Measurements from ENCODE around the gene DRAM1.
"Not testable (repeated sequence)": the region's sequence is repeated elsewhere in the genome, so short reads cannot be mapped to it uniquely, and the experiment has no call there.

The DRAM1 gene, protein sequence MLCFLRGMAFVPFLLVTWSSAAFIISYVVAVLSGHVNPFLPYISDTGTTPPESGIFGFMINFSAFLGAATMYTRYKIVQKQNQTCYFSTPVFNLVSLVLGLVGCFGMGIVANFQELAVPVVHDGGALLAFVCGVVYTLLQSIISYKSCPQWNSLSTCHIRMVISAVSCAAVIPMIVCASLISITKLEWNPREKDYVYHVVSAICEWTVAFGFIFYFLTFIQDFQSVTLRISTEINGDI

DNA sequence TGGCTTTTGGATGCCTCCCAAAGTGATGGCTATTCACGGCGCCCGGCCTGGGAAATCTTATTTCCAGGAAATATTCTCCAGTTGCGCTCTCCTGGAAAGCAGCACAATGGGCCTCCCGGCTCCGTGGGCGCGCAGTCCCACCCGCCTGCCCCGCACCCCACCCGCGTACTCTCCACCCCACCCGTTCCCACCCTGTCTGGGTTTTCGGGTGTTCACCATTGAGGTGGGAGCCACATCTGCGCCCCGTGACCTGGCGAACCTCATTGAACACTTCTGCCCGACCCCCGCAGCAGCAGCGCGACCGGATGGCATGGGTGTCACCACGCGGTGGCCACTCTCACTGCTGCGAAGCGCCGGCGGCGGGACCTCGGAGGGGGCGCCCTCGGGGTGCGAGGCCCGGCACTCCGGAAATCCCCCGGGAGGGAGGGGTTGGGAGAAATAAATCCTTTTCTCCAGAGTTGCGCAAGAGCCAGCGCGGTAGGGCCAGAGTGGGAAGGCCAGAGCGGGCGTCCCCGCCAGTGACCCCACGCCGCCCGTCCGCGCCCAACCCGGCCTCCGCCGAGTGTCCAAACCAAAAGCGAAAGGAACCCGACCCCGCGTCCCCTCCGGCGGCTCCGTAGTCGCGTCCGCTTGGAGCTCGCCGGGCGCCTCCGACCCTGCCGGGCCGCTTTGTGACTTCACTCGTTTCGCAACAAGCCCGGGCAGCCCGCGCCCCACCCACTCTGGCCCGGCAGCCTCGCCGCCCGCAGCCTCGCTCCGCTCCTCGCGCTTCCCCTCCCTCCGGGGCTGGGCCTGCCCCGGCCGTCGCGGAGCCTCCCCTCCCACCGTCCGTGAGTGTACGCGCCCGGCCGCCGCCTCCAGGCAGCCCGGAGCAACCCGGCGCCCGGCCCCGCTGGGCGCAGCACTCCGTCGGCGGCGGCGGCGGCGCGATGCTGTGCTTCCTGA is at the start of gene DRAM1:
TSS of gene DRAM1 (plus strand) at position 720 of the 945 bp plus-strand sequence. CDS start at position 930, 210 bp downstream.
- peak; percentile 61 for DNase-seq

DNA sequence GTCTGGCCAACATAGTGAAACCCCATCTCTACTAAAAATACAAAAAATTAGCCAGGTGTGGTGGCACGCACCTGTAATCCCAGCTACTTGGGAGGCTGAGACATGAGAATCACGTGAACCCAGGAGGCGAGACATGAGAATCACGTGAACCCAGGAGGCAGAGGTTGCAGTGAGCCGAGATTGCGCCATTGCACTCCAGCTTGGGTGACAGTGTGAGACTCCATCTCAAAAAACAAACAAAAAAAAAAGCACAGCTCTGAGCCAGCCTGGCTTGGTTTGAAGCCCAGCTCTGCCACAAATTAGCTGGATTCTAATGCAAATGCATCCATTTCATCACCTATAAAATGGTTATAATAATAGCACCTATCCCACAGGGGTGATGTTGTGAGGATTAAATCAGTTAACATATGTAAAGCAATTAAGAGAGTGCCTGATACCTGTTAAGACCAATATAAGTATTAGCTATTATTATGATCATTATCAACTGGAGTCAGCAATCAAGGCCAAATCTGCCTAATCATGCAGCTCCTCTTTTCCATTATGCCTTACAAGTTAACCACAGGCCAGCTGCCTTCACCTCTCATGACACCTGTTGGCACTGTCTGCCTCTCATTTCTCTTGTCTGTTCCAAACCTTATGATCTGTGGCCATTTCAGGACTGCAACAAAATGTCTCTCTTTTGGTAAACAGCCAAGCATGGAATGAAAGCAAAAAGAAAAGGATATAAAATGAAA is 48.8 kb upstream of the DRAM1 start:
- DNase-seq: no peak

DNA sequence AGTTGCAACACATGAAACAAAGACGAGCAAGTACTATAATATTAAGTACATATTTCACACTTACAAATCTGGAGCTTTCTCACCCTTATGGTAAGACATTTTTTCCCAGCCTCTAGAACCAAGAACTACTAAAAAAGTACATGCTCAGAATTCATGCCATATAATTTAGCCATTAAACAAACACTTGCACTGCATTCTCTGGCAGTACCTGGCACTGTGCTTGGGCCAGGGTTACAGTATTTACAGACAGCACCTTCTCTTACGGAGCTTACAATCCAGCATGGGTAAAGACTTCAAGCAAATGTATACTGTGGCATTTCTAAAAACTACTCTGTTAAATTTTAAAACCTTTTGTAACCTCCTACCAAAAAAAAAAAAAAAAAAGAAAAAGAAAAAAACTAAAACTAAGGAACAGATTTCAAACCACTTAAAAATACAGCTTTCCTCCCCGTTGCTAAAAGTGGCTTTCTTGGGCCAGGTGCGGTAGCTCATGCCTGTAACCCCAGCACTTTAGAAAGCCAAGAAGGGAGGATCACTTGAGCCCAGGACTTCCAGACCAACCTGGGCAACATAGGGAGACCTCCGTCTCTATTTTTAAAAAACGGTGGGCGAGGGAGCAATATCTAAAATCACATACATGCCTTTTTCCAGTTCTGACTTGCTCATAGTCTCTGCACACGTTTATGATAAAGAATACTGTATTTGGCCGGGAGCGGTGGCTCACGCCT is 47.6 kb upstream of the DRAM1 start:
- DNase-seq: no peak

DNA sequence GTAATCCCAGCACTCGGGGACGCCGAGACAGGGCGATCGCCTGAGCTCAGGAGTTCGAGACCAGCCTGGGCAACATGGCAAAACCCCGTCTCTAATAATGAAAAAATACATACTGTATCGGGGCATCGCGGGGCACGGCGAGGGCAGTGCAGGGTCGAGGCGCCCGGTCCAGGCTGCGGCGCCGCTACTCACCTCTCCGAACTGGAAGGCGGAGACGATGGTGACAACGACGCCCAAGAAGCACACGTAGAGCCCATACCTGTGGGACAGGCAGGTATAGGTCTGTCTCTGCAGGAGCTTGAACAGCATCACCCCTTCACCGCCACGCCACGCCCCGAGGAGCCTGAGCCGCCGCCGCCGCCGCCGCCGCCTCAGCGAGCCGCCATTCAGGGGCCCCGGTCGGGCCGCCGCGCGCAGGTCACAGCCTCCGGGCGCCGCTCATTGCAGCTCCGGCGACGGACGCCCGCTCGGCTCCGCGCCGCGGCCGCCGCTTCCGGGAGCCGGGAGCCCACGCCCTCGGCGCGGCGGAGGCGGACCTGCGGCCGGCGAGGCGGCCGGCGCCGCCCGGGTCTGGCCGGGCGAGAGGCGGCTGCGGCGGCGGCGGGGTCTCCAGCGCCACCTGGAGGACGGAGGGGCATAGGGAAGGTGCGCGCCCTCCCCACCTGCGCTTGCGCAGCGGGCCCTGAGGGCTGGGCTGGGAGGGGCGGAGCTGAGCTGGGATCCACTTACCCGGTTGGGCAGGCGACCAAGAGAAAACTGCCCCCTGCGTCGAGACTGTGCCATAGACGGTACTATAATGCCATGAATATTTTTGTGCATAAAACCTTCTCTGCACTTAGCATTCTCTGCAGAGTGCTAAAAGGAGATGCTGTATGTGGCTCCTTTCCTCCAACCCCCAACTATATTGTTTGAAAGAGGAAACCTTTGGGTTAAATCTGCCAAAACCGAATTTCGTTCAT is 46.7 kb upstream of the DRAM1 start, which contains the start of gene GNPTAB:
TSS of gene GNPTAB (minus strand) at position 593 of the 959 bp plus-strand sequence. CDS start at position 309, 284 bp downstream.
- DNase-seq: peak; percentile 96

DNA sequence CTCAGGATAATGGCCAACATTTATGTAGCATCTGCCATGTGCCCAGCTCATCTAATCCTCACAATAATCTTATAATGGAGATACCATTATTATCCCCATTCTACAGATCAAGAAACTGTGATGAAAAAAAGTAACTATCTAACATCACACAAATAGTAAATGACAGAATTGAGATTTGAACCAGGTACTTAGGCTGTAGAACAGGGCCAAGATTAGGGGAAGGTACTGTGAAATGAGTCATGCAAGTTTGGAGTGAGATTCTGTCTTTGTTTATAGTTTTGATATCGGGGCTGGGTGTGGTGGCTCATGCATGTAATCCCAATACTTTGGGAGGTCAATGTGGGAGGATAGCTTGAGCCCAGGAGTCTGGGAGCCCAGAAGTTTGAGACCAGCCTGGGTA is 45.4 kb upstream of the DRAM1 start:
- no peak for DNase-seq

DNA sequence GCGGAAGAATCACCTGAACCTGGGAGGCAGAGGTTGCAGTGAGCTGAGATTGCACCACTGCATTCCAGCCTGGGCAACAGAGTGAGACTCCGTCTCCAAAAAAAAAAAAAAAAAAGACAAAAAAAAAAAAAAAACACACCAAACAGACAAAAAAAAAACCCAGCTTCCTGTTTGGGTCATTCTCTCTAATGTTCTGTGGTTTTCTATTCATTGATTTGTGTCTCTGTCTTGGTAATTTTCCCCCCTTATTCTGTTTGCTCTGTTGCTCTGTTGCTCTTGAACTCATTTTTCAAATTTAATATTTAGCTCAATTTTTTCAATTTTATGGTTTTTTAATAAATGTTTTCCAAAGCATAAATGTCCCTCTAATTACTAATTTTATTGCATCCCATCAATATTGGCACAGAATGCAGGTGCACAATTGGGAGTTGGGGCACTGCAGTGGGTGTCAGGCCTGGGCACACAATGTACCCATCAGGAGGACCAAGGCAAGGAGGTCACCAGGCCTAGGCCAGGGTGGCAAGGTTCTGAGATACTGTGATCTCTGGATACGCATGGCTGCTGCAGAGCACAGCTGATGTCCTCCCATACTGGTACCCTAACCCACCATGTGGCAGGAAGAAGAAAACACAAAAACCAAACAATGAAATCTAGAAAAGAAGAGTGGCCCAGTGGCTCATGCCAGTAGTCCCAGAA is 38.6 kb upstream of the DRAM1 start:
- DNase-seq: no peak

DNA sequence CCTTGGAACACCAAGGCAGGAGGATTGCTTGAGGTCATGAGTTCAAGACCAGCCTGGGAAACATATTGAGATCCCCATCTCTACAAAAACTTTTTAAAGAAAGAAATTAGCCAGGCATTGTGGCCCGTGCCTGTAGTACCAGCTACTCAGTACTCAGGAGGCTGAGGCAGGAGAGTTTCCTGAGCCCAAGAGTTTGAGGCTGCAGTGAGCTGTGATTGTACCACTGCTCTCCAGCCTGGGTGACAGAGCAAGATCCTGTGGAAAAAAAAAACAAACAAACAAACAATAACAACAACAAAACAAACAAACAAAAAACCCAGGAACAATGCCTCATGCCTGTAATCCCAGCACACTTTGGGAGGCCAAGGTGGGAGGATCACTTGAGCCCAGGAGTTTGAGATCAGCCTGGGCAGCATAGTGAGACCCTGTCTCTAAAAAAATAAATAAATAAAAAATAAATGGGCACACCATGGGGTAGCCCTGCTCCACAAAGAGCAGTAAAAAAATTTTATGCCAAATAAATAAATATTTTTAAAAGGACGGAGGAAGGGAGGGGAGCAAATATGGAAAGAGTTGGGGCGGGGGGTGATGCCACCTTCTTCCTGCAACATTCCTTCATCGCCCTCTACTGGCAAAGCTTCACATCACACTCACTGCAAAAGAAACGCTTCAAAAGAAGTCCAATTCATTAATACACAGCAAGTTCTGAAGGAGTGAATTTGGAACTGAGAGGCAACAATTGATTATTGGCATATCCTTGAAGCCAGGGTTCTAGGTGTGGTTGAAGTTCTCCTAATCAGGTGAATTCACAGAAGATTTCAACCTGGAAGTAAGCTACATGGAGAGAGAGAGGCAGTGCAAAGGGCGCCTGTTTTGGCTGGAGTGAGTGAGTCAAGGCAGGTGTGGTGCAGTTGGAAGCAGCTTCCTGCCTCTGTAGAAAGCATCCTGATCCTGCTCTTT is 37.8 kb upstream of the DRAM1 start:
- peak; percentile 68 for DNase-seq

DNA sequence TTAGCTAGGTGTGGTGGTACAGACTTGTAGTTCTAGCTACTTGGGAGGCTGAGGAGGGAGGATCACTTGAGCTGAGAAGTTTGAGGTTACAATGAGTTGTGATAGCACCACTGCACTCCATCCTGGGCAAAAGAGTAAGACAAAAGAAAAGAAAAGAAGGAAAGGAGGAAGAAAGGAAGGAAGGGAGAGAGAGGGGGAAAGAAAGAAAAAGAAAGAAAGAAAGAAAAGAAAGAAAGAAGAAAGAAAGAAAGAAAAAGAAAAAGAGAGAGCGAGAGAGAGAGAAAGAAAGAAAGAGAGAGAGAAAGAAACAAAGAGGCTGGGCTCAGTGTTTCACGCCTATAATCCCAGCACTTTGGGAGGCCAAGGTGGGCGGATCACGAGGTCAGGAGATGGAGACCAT is 36.3 kb upstream of the DRAM1 start:
- no peak for DNase-seq

DNA sequence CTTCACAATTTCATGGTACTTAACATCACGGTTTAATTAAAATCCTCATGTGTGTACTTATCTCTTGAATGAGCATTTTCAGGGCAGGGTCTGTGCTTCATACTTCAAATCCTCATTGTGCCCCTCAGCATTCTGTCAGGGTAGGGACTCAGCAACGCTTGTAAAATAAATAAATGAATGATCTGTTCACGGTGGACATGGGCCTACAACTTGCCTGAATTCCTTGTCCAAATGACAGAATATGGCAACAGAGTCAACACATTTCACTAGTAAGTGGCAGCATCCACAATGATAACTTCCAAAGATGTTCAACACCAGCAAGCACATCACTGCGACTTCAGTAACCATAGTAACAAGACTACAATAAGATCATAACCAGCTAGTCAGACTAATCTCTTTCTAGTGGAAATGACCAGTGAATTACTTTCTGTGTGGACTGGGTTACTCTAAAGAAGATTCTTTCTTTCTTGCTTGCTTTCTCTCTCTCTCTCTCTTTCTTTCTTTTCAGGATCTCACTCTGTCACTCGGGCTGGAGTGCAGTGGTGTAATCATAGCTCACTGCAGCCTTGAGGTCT is 32.2 kb upstream of the DRAM1 start:
- DNase-seq: no peak

DNA sequence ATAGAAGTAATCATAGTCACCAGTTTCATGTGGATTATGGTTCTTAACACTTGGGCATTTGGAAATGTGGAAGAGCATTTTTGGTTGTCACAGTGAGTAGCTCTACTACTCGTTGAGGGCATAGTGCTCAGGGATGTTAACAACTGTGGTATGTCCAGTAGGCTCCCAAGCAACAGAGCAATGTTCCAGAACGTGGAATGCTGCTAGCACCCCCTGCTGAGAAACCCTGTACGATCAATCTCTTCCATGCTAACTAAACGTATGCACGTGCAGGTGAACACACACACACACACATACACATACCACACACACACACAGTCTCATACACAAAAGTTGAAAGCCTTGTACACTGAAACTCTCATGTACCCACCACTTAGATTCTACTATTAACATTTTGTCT is 30.1 kb upstream of the DRAM1 start:
- no peak for DNase-seq

DNA sequence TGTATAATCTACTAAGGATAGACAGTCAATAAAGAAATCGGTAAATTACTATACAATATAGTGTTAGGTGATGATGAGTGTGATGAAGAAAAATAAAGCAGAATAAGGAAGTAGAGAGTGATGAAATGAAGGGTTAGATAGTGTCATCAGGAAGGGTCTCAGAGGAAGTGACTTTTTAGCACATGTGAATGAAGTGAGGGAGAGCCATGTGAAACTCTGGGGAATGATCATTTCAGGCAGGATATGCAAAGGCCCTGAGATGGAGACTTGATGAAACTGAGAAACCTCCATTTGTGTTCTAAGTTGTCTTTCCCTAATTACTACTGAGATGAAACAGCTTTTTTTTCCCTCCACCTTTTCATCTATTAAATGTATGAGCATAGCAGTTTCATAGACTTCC is 27.2 kb upstream of the DRAM1 start:
- DNase-seq: no peak

DNA sequence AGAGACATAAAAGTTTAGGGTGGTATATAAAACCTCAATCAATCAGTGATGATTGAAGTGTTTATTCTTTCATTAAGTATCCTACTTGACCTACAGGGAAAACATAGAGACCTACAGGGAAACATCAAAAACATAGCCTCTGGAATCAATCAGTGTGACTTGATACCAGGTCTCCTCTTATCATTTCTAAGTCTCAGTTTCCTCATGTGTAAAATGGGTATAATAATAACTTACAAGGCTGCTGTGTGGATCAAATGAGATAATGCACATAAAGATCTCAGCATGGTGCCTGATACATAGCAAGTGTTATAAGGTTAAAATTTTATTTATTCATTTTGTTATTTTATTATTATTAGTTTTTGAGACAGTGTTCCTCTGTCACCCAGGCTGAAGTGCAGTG is 24.4 kb upstream of the DRAM1 start:
- DNase-seq: no peak

DNA sequence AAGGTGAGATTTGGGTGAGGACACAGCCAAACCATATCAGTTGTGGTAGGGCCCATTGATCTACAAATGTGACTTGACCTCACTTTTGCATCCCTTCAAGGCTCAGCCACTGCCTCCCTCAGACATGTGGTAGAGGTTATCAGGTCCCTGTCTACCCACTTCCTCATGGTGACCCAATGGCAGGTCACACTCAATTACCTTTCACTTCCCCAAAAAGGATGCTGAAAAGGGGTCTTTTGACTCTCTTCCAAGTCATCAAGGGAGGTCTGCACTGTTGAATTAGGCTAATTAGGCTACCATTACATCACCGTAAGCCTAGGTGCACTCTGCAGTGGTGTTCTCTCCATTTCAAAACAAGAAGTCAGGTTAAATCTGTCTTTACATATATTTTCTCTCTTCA is 22.6 kb upstream of the DRAM1 start:
- no peak for DNase-seq

DNA sequence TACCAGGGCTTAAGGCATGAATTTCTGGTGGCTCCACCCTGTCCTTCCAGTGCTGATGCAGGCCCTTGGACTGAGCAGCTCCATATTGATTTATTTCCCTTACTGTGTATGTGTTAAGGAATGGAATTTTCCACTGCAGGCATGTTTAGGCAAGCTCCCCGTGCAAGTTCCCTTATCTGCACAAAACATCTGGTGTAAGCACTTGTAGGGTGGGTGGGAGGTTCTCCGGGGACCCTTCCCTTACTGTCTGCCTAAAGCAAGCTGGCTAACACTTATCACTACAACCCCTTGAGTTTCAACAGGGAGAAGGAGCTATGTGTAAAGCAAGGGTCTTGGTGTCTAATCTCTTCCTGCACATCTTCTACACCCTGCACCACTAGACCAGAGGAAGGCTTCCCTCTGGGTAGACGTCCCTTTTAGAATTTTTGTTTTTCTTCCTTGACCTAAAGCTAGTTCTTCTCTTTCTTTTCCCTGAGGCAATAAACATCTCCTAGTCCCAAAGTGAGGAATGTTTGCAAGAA is 22.0 kb upstream of the DRAM1 start:
- no peak for DNase-seq

DNA sequence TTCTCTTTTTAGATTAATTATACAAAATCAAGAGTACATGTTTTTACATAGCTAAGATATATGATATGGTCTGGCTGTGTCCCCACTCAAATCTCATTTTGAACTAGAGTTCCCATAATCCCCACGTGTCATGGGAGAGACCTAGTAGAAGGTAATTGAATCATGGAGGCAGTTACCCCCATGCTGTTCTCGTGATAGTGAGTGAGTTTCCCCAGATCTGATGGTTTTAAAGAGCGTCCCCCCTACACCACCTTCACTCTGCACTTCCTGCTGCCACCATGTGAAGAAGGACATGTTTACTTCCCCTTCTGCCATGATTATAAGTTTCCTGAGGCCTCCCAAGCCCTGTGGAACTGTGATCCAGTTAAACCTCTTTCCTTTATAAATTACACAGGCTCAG is 21.4 kb upstream of the DRAM1 start:
- DNase-seq: no peak

DNA sequence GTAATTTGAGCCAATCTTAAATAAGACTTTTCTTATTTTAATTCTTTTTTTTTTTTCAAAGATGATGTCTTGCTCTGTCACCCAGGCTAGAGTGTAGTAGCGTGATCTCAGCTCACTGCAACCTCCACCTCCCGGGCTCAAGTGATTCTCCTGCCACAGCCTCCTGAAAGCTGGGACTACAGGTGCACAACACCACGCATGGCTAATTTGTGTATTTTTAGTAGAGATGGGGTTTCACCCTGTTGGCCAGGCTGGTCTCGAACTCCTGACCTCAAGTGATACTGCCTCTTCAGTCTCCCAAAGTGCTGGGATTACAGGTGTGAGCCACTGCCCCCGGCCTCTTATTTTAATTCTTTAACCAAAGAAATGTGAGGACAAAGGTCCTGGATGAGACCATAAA is 20.8 kb upstream of the DRAM1 start:
- DNase-seq: not testable (repeated sequence)

DNA sequence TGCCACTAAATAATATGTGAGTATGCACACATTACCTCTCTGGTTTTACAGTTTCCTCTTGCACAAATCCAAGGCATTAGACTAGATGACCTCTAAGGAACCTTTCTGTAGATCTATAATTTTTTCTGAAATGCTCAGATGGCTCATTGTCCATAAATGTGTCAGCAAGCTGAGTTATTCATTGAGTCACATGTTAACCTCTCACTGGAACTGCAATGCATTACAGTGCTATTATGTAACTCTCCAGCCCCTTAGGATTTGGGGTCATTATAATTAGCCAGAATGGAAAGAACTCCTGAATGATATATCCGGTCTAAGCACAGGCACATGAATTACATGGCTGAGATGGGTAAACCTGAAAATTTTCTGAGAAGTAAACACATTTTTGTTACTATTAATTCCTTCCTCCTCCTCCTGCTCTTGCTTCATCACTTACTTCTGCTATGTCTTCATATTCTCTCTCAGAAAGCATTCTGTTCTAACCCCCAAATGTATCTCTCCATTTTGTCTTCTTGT is 20.3 kb upstream of the DRAM1 start:
- DNase-seq: no peak

DNA sequence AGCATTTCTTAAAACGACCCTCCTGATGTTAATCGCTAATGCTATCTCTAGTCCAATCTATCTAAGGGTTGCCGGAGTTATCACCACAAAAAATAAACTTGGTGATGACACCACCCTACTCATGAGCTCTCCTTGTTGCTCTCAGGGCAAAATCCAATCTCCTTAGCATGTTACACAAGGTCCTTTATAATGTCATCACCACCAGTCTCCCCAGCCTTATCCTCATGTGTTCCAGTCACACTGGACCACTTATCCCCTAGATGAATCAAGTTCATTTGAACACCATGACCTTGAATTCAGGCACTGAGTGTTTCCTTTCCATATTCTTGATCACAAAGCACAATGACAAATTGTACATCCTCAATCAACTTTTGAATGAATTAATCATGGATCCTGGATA is 19.0 kb upstream of the DRAM1 start:
- DNase-seq: no peak

Data from activated CD4-positive, alpha-beta T cell treated with anti-CD3 and anti-CD28 coated beads, Interleukin-2, amount 50 U/mL, for 1 hour (primary cell).